ACC112 (cell line): ENCODE results near the gene POLDIP2.

Source experiments
- H2AFZ ChIP-seq: fragments of 200-600 bp; sonication (generic); one replicate; pipeline ENCODE4 v1.6.0; 2017; ENCODE audit warnings: antibody characterized with exemption, low read length; ENCODE audit not compliant: unreplicated experiment
- H3K27ac ChIP-seq: fragments of 200-600 bp; sonication (generic); 2 replicates; pipeline ENCODE4 v1.5.1; 2014; ENCODE audit warnings: low read depth, mild to moderate bottlenecking, antibody characterized with exemption, low read length, moderate library complexity
- H3K27me3 ChIP-seq: fragments of 200-600 bp; sonication (generic); 2 replicates; pipeline ENCODE4 v1.6.1; 2014; ENCODE audit warnings: mild to moderate bottlenecking, antibody characterized with exemption, low read length, moderate library complexity, mixed read lengths; ENCODE audit not compliant: insufficient read depth
- H3K36me3 ChIP-seq: fragments of 200-600 bp; sonication (generic); 2 replicates; pipeline ENCODE4 v1.6.1; 2016; ENCODE audit warnings: mild to moderate bottlenecking, antibody characterized with exemption, low read length, moderate library complexity, mixed read lengths; ENCODE audit not compliant: insufficient read depth
- H3K4me1 ChIP-seq: fragments of 200-600 bp; sonication (generic); one replicate; pipeline ENCODE4 v1.6.1; 2016; ENCODE audit warnings: low read length, mixed read lengths; ENCODE audit not compliant: insufficient read depth, unreplicated experiment, control insufficient read depth
- H3K4me3 ChIP-seq: fragments of 200-600 bp; sonication (generic); 2 replicates; pipeline ENCODE4 v1.5.1; 2014; ENCODE audit warnings: mild to moderate bottlenecking, low read depth, low read length
- H3K79me2 ChIP-seq: fragments of 200-600 bp; sonication (generic); one replicate; pipeline ENCODE4 v1.6.0; 2016; ENCODE audit warnings: low read length; ENCODE audit not compliant: control insufficient read depth, unreplicated experiment, insufficient read depth

Gene POLDIP2

GRCh38 chr17:28325211-28325610 is 32.1 kb downstream of the POLDIP2 start:
- peaks cover 4% of the 10 kb centered on the region for H3K4me1 ChIP-seq
- H3K27me3 ChIP-seq = no peaks in the 10 kb centered on the region
- no peak overlapping the region for H3K27ac ChIP-seq
- H3K36me3 ChIP-seq = peaks cover 10% of the 10 kb centered on the region; the same call in 1 of the 2 replicates
- H3K4me3 ChIP-seq = no peak overlapping the region
- H2AFZ ChIP-seq = no peak overlapping the region
- H3K79me2 ChIP-seq = peaks cover 2% of the 10 kb centered on the region

GRCh38 chr17:28324781-28325180 is 32.5 kb downstream of the POLDIP2 start:
- H2AFZ ChIP-seq = no peak overlapping the region
- peaks cover 10% of the 10 kb centered on the region; the same call in 1 of the 2 replicates for H3K36me3 ChIP-seq
- H3K27ac ChIP-seq = no peak overlapping the region
- no peaks in the 10 kb centered on the region for H3K27me3 ChIP-seq
- peaks cover 6% of the 10 kb centered on the region for H3K79me2 ChIP-seq
- peaks cover 7% of the 10 kb centered on the region for H3K4me1 ChIP-seq
- no peak overlapping the region for H3K4me3 ChIP-seq

- Histone ChIP-seq H3K4me1 (peaks cover 7% of the 10 kb centered on the region), H2AFZ (no peak overlapping the region), H3K27me3 (no peaks in the 10 kb centered on the region), H3K36me3 (peaks cover 10% of the 10 kb centered on the region; the same call in 1 of the 2 replicates), H3K4me3 (no peak overlapping the region), H3K79me2 (peaks cover 6% of the 10 kb centered on the region), H3K27ac (no peak overlapping the region)
These were observed 33.0 kb downstream of the POLDIP2 start for GRCh38 chr17:28324267-28324745.

- peaks cover 10% of the 10 kb centered on the region for H3K4me1 ChIP-seq
- no peaks in the 10 kb centered on the region for H3K27me3 ChIP-seq
- H3K36me3 ChIP-seq = no peaks in the 10 kb centered on the region
- no peak overlapping the region for H3K27ac ChIP-seq
- peaks cover 6% of the 10 kb centered on the region for H3K79me2 ChIP-seq
- H3K4me3 ChIP-seq = peak overlapping the region; percentile 81
- H2AFZ ChIP-seq = no peak overlapping the region
These were observed 36.9 kb downstream of the POLDIP2 start for GRCh38 chr17:28320215-28321061.

- peaks cover 10% of the 10 kb centered on the region for H3K4me1 ChIP-seq
- H3K4me3 ChIP-seq = peak overlapping the region; percentile 81
- no peaks in the 10 kb centered on the region for H3K36me3 ChIP-seq
- H3K79me2 ChIP-seq = peaks cover 6% of the 10 kb centered on the region
- 0 out of 2 replicates have a peak overlapping the region, but pooled peaks have one; percentile 14 for H3K27ac ChIP-seq
- H3K27me3 ChIP-seq = no peaks in the 10 kb centered on the region
- peak overlapping the region; percentile 55 for H2AFZ ChIP-seq
These were observed 37.8 kb downstream of the POLDIP2 start for GRCh38 chr17:28319598-28319935.

GRCh38 chr17:28318759-28319597 is 38.3 kb downstream of the POLDIP2 start, which contains the start of gene TMEM97:
TSS of gene TMEM97 (plus strand) at chr17:28319200. CDS start at chr17:28319240, 40 bp downstream.
- Histone ChIP-seq H2AFZ (peak within 1 kb of the TSS; percentile 80), H3K27ac (peak within 1 kb of the TSS; percentile 14; the same call in 1 of the 2 replicates), H3K79me2 (peaks cover 6% of the 10 kb centered on the region), H3K4me3 (peak within 1 kb of the TSS; percentile 81), H3K4me1 (peaks cover 10% of the 10 kb centered on the region), H3K36me3 (no peaks in the 10 kb centered on the region), H3K27me3 (no peaks in the 10 kb centered on the region)

GRCh38 chr17:28317966-28318758 is 39.2 kb downstream of the POLDIP2 start:
- H3K4me1 ChIP-seq = peaks cover 10% of the 10 kb centered on the region
- no peaks in the 10 kb centered on the region for H3K27me3 ChIP-seq
- no peaks in the 10 kb centered on the region for H3K36me3 ChIP-seq
- peak overlapping the region; percentile 80 for H2AFZ ChIP-seq
- peak overlapping the region; percentile 81 for H3K4me3 ChIP-seq
- H3K79me2 ChIP-seq = peaks cover 6% of the 10 kb centered on the region
- no peak overlapping the region for H3K27ac ChIP-seq

- H3K79me2 ChIP-seq = peaks cover 6% of the 10 kb centered on the region
- H3K27me3 ChIP-seq = no peaks in the 10 kb centered on the region
- H3K4me1 ChIP-seq = peaks cover 10% of the 10 kb centered on the region
- peak overlapping the region; percentile 81; the same call in 1 of the 2 replicates for H3K4me3 ChIP-seq
- H2AFZ ChIP-seq = no peak overlapping the region
- H3K27ac ChIP-seq = no peak overlapping the region
- no peaks in the 10 kb centered on the region for H3K36me3 ChIP-seq
These were observed 40.0 kb downstream of the POLDIP2 start for GRCh38 chr17:28317099-28317965.

GRCh38 chr17:28315846-28316705 is 41.3 kb downstream of the POLDIP2 start:
- H3K27me3 ChIP-seq = no peaks in the 10 kb centered on the region
- no peaks in the 10 kb centered on the region for H3K36me3 ChIP-seq
- no peak overlapping the region for H3K4me3 ChIP-seq
- peaks cover 6% of the 10 kb centered on the region for H3K79me2 ChIP-seq
- H3K4me1 ChIP-seq = peaks cover 10% of the 10 kb centered on the region
- H2AFZ ChIP-seq = no peak overlapping the region
- no peak overlapping the region for H3K27ac ChIP-seq
